ENCODE measurements around the gene CDON. TPM values are rescaled to one million over a fixed set of nuclear protein-coding genes. Genes with fewer than 3 reads are reported as not detected.
A peak's percentile ranks its signal among the peaks of the same experiment; 100 is the strongest.

Gene CDON
- total RNA-seq, 1 donor from 2014 or later: 71.3 TPM

- peaks cover 64% of the 10 kb centered on the region for H3K27me3 ChIP-seq
- H3K36me3 Mint-ChIP-seq: no peaks in the 10 kb centered on the region
- peaks cover 24% of the 10 kb centered on the region for H4K20me1 ChIP-seq (ENCODE audit: low read depth)
- H3K9me3 Mint-ChIP-seq: no peaks in the 10 kb centered on the region
- H3F3A ChIP-seq (ENCODE audit: low read depth): peaks cover 58% of the 10 kb centered on the region
- no peaks in the 10 kb centered on the region for H3K79me2 ChIP-seq (ENCODE audit: low read depth)
- peaks cover 60% of the 10 kb centered on the region for H3K4me1 ChIP-seq
- TF ChIP-seq, protein P1, sequence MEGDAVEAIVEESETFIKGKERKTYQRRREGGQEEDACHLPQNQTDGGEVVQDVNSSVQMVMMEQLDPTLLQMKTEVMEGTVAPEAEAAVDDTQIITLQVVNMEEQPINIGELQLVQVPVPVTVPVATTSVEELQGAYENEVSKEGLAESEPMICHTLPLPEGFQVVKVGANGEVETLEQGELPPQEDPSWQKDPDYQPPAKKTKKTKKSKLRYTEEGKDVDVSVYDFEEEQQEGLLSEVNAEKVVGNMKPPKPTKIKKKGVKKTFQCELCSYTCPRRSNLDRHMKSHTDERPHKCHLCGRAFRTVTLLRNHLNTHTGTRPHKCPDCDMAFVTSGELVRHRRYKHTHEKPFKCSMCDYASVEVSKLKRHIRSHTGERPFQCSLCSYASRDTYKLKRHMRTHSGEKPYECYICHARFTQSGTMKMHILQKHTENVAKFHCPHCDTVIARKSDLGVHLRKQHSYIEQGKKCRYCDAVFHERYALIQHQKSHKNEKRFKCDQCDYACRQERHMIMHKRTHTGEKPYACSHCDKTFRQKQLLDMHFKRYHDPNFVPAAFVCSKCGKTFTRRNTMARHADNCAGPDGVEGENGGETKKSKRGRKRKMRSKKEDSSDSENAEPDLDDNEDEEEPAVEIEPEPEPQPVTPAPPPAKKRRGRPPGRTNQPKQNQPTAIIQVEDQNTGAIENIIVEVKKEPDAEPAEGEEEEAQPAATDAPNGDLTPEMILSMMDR (IDR thresholded peaks at IDR 0.05): no peak
- peak; percentile 81 for TF ChIP-seq EZH2phosphoT487 (IDR thresholded peaks at IDR 0.05)
- TF ChIP-seq EZH2 (IDR thresholded peaks at IDR 0.05): no peak
- H3K27ac ChIP-seq: no peak overlapping the region
- H3K36me3 ChIP-seq: no peaks in the 10 kb centered on the region
- peak overlapping the region; percentile 24 for H3K4me3 ChIP-seq
- peaks cover 13% of the 10 kb centered on the region for H3K27me3 Mint-ChIP-seq (ENCODE audit: insufficient read depth, low read depth)
- H3K4me2 ChIP-seq: peak overlapping the region; percentile 67
- H3K9me3 ChIP-seq (ENCODE audit: low read depth): no peaks in the 10 kb centered on the region
- DNase-seq (ENCODE audit: low spot score): peak; percentile 91
- peak overlapping the region; percentile 67 for H3K4me3 Mint-ChIP-seq
- H3K27ac Mint-ChIP-seq: peak overlapping the region; percentile 67
- H3K4me1 Mint-ChIP-seq: peaks cover 74% of the 10 kb centered on the region
- H2AFZ ChIP-seq (replicated peaks): no peak overlapping the region
- H3K9ac ChIP-seq: no peak overlapping the region
Observed at GRCh38 chr11:126083829-126084607, 21.4 kb upstream of the CDON start.

DNA sequence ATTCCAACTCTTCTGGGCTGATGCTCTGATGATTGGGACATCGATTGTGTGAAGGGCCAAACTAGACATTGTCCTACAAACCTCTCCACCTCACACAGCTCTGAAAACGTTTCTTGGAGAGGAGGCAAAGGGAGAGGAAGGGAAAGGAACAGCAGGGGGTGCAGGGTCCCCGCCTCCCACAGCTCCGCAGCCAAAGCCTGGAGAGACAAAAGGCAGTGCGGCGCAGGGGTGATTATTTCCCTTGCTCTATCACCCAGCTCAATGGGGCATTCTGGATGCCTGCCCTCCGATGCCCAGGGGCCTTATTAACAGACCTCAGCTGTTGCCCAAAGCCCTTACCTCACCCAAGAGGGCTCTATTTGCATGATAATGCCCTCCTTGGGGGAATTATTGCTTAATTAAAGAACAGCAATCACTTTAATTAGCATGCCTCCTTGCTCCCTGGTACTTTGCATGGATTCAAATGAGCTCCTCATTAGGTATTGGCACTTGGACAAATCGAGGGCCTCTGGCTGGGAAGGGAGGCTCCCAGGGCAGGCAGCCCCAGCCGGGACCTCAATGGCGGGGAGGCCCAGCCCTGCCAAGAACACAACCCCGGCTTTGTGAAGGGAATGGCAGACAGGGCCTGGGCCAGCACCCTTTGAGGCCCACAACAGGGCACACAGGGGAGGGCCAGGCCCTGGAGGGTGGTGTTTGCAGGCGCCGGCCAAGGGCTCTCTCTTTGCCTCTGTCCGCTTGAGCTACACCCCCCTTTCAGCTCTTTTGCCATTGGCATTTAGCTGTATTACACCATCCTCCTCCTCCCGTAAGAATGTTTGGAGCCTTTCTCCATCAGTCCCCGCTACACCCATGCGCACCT, 19.8 kb upstream of the CDON start:
- Histone ChIP-seq H3K79me2 (ENCODE audit: low read depth) (no peaks in the 10 kb centered on the region), H3K36me3 (no peaks in the 10 kb centered on the region), H3F3A (ENCODE audit: low read depth) (peaks cover 61% of the 10 kb centered on the region), H2AFZ (replicated peaks) (no peak overlapping the region), H3K4me3 (no peak overlapping the region), H3K9ac (no peak overlapping the region), H4K20me1 (ENCODE audit: low read depth) (peaks cover 24% of the 10 kb centered on the region), H3K9me3 (ENCODE audit: low read depth) (no peaks in the 10 kb centered on the region), H3K4me2 (peak overlapping the region; percentile 67), H3K4me1 (peaks cover 54% of the 10 kb centered on the region), H3K27ac (no peak overlapping the region), H3K27me3 (peaks cover 54% of the 10 kb centered on the region)
- peak overlapping the region; percentile 37 for H3K4me3 Mint-ChIP-seq
- peak overlapping the region; percentile 72 for H3K27ac Mint-ChIP-seq
- H3K9me3 Mint-ChIP-seq: no peaks in the 10 kb centered on the region
- peaks cover 22% of the 10 kb centered on the region for H3K27me3 Mint-ChIP-seq (ENCODE audit: insufficient read depth, low read depth)
- TF ChIP-seq EZH2phosphoT487 (IDR thresholded peaks at IDR 0.05) (no peak), EZH2 (IDR thresholded peaks at IDR 0.05) (no peak)
- TF ChIP-seq, protein P1 (IDR thresholded peaks at IDR 0.05): no peak
- peak; percentile 54 for DNase-seq (ENCODE audit: low spot score)
- H3K36me3 Mint-ChIP-seq: no peaks in the 10 kb centered on the region
- H3K4me1 Mint-ChIP-seq: peaks cover 68% of the 10 kb centered on the region

DNA sequence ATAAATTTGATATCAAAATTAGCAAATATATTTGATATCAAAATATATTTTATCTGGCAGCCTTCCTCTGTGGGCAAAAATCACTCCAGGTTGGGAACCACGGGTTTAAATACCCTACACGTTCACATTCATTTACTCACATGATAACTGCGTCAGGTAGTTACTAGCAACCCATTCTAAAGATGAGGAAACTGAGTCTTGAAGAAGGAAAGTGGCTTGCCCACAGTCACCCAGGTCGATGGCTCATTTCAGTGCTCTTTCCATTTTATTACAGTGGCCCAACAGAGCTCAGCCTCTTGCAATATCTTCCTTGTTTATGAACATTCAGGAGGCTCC, 19.2 kb upstream of the CDON start:
- Histone ChIP-seq H3K9me3 (ENCODE audit: low read depth) (no peaks in the 10 kb centered on the region), H3F3A (ENCODE audit: low read depth) (peaks cover 63% of the 10 kb centered on the region), H3K4me1 (peaks cover 60% of the 10 kb centered on the region), H3K36me3 (no peaks in the 10 kb centered on the region), H3K79me2 (ENCODE audit: low read depth) (no peaks in the 10 kb centered on the region), H3K9ac (no peak overlapping the region), H3K4me3 (no peak overlapping the region), H4K20me1 (ENCODE audit: low read depth) (peaks cover 24% of the 10 kb centered on the region), H3K4me2 (peak overlapping the region; percentile 67), H3K27ac (no peak overlapping the region), H2AFZ (replicated peaks) (no peak overlapping the region), H3K27me3 (peaks cover 49% of the 10 kb centered on the region)
- no peak for TF ChIP-seq EZH2phosphoT487 (IDR thresholded peaks at IDR 0.05)
- TF ChIP-seq, protein P1 (IDR thresholded peaks at IDR 0.05): no peak
- no peak for TF ChIP-seq EZH2 (IDR thresholded peaks at IDR 0.05)
- Mint-ChIP-seq H3K36me3 (no peaks in the 10 kb centered on the region), H3K9me3 (no peaks in the 10 kb centered on the region), H3K27me3 (ENCODE audit: insufficient read depth, low read depth) (peaks cover 26% of the 10 kb centered on the region), H3K27ac (peak overlapping the region; percentile 72), H3K4me3 (peak overlapping the region; percentile 10), H3K4me1 (peaks cover 68% of the 10 kb centered on the region)
- DNase-seq (ENCODE audit: low spot score): no peak
